Measurements from ENCODE around the gene DMRTB1.

DMRTB1 gene

DNA sequence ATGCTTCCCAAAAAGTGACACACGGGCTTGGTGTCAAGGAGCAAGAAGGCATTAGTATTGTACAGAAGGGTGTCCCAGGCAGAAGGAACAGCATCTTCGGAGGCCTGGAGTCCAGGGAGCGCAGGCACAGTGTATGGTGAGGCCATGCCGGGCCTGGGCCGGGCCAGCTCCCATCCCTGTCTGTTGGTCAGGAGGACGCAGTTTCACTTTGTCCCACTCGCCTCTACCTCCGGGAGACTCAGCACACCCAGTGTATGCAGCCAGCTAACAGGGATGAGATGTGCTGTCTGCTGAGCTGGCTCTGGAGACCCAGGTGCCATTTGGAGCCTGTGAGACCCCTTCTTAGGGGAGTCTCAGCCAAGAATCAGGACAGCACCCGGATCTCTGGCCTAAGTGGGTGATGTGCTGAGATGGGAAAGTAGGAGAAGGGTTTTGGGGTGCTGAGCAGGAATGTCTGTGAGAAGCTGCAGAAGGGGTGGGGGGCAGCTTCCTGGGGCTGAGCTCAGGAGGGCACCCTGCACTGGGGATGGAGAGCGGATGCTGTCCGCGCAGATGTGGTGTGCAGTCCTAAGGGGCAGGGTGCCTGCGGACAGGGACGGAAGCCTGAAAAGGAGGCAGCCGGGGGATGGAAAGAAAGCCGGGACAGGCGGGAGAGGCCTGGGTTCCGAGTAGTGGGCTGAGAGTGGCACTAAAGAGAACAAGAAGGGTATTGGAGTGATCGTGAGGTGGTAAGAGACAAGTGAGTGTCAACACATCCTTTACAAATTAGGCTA lies 25.7 kb downstream of the DMRTB1 start:
- Histone ChIP-seq H3K9me3 (ENCODE audit: control insufficient read depth, low read length) (no peaks in the 10 kb centered on the region), H3K9ac (ENCODE audit: low read length) (no peak overlapping the region), H3K4me1 (ENCODE audit: control insufficient read depth, insufficient read depth, low read length) (no peaks in the 10 kb centered on the region), H3K36me3 (ENCODE audit: control insufficient read depth, insufficient read depth, low read length) (no peaks in the 10 kb centered on the region), H3K4me3 (ENCODE audit: low read length) (no peak overlapping the region), H3K27me3 (ENCODE audit: control insufficient read depth, insufficient read depth, low read length) (peaks cover 36% of the 10 kb centered on the region)

DNA sequence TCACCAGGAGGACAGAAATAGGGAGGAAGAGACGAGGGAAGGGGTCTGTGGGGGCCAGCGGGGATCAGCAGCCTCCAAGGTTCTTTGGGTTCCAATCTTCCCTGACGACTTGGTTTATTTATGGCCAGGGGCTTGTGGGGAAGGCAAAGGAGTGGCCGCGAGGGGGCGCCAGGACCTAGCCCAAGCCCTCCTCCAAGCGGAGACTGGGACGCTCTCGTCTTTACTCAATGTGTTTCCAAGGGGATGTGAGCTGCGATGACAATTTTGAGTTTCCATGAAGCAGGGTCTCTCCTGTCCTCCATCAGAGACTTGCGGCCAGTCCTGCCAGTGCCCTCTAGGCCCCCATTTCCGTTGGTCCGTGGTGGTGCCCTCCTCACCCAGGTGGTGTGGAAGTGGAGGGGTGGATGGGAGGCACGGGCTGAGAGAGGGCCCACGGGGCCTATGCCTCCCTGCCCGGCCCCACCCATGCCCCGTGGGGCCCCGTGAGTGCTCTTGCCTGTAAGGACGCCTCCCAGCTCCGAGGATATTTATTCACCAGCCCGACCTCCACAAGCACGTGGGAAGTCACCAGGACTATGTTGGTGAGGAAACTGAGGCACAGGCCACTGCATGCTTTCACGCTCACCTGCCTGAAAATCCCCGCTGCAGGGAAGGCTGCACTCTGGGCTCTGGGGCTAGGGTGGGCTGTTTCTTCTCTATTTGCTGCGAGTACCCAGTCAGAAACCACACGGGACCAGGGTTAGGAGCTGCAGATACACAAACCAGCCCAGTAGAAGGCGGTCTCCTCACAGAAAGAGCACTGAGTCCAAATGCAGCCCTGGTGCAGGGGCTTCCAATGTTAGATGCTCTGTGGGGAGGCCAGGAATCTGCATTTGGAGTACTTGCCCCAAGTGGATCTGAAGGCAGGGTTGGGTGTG lies 26.5 kb downstream of the DMRTB1 start:
- no peak overlapping the region for H3K9ac ChIP-seq (ENCODE audit: low read length)
- no peaks in the 10 kb centered on the region for H3K4me1 ChIP-seq (ENCODE audit: control insufficient read depth, insufficient read depth, low read length)
- H3K36me3 ChIP-seq (ENCODE audit: control insufficient read depth, insufficient read depth, low read length) = no peaks in the 10 kb centered on the region
- no peaks in the 10 kb centered on the region for H3K9me3 ChIP-seq (ENCODE audit: control insufficient read depth, low read length)
- peaks cover 36% of the 10 kb centered on the region for H3K27me3 ChIP-seq (ENCODE audit: control insufficient read depth, insufficient read depth, low read length)
- H3K4me3 ChIP-seq (ENCODE audit: low read length) = no peak overlapping the region

DNA sequence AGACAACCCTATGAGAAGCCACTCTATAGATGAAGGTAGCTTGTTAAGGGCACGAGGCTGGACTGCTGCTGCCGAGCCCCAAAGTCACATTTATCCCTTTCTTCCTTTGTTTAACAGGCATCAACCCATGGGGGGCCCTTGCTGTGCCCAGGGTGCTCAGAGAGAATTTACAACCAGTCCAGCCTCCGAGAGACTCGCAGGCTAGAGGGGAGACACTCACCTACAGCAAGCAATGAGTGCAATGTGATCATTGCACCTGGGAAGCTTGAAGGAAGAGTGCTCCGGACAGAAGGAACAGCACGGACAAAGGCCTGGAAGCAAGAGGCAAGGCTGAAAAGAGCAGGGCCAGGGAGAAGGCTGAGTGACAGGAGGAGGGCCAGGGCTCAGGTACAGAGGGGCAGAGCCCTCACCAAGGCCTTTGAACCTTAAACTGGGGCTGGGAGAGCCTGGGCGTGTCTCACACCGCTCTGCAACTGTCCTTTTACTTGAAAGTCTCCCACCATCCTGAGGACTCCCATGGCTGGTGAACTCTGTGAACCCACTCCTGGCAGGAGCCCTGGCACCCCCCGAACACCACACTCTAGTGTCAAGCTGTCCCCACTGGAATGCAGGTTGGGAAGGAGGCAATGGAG lies 27.3 kb downstream of the DMRTB1 start:
- no peaks in the 10 kb centered on the region for H3K36me3 ChIP-seq (ENCODE audit: control insufficient read depth, insufficient read depth, low read length)
- no peak overlapping the region for H3K4me3 ChIP-seq (ENCODE audit: low read length)
- no peak overlapping the region for H3K9ac ChIP-seq (ENCODE audit: low read length)
- peaks cover 35% of the 10 kb centered on the region for H3K27me3 ChIP-seq (ENCODE audit: control insufficient read depth, insufficient read depth, low read length)
- H3K4me1 ChIP-seq (ENCODE audit: control insufficient read depth, insufficient read depth, low read length) = no peaks in the 10 kb centered on the region
- H3K9me3 ChIP-seq (ENCODE audit: control insufficient read depth, low read length) = no peaks in the 10 kb centered on the region

DNA sequence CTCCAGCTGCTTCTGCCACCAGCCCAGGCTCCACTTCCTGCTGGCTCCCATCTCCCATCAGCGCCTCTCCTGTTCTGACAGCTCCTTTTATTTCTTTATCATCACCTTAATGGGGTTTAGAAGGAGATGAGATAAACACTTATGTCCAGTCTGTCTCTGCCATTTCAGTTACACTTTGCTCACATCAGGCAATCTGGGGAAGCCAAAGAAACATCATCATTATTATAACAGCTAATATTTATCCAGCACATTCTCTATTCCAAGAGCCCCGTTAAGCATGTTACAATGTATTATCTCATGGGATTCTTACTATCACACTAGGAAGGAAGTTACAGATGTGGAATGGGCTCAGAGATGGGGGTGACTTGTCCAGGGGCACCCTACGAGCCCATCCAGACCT lies 31.2 kb downstream of the DMRTB1 start:
- Histone ChIP-seq H3K9me3 (ENCODE audit: control insufficient read depth, low read length) (no peaks in the 10 kb centered on the region), H3K27me3 (ENCODE audit: control insufficient read depth, insufficient read depth, low read length) (peaks cover 22% of the 10 kb centered on the region), H3K4me1 (ENCODE audit: control insufficient read depth, insufficient read depth, low read length) (no peaks in the 10 kb centered on the region), H3K36me3 (ENCODE audit: control insufficient read depth, insufficient read depth, low read length) (no peaks in the 10 kb centered on the region), H3K4me3 (ENCODE audit: low read length) (no peak overlapping the region), H3K9ac (ENCODE audit: low read length) (no peak overlapping the region)

DNA sequence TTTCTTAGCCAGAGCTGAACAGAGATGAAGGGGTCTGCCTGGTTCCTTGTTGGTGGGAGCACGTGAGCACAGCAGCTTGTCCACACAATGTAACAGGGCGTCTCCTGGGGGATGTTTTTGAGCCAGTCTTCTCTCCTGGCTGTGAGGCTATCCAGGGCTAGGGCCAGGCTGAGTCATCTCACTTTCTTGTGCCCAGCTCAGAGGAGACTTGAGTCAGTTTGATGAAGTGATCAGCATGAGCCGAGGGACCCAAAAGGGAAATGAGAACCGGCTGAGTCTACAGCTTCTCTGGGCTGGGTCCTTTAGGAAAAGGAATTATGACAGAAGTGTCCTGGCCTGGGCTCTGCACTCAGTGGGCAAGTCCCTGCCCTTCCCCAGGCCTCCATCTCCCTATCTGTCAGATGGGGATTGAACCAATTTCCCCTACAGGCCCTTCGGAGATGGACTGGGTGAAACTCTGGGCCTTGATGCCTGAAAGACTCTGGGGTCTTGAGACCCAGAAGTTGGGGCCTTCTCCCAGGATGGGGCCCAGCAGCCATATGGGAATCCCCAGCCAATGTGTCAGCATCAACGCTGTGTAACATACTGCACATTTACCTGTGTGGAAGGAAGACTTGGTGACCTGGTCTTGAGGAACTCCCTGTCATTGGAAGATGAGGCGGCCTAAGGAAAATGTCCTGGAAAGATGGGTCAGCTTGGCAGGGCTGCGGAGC lies 36.6 kb downstream of the DMRTB1 start:
- Histone ChIP-seq H3K4me3 (ENCODE audit: low read length) (no peak overlapping the region), H3K27me3 (ENCODE audit: control insufficient read depth, insufficient read depth, low read length) (no peaks in the 10 kb centered on the region), H3K9me3 (ENCODE audit: control insufficient read depth, low read length) (no peaks in the 10 kb centered on the region), H3K4me1 (ENCODE audit: control insufficient read depth, insufficient read depth, low read length) (no peaks in the 10 kb centered on the region), H3K36me3 (ENCODE audit: control insufficient read depth, insufficient read depth, low read length) (no peaks in the 10 kb centered on the region), H3K9ac (ENCODE audit: low read length) (no peak overlapping the region)

DNA sequence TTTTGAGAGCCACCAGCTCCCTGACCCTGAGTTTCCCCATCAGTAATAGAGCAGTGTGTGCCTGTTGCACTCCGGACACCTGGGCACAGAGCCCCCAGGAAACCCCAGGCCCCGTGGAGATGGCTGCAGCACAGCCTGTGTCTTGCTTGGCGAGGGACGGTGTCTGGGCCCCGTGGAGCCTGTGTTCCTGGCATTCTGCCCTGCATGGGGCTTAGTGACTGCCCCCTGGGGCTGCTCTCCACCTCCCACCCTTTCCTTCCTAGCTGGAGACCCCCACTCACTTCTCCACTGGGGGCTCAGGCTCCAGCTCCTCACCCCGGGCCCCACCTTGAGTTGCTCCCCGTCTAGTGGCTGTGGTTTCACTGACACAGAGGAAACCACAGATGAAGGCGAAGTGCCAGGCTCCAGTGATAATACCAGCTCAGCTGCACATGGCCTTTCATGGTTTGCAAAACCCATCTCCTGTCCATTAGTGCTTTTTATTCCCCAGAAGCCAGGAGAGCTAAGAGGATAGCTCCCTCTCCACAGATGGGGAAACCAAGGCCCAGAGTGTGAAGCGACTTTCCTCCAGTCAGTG lies 39.4 kb downstream of the DMRTB1 start:
- Histone ChIP-seq H3K9me3 (ENCODE audit: control insufficient read depth, low read length) (no peaks in the 10 kb centered on the region), H3K4me1 (ENCODE audit: control insufficient read depth, insufficient read depth, low read length) (no peaks in the 10 kb centered on the region), H3K36me3 (ENCODE audit: control insufficient read depth, insufficient read depth, low read length) (no peaks in the 10 kb centered on the region), H3K27me3 (ENCODE audit: control insufficient read depth, insufficient read depth, low read length) (peaks cover 3% of the 10 kb centered on the region), H3K9ac (ENCODE audit: low read length) (no peak overlapping the region), H3K4me3 (ENCODE audit: low read length) (no peak overlapping the region)

DNA sequence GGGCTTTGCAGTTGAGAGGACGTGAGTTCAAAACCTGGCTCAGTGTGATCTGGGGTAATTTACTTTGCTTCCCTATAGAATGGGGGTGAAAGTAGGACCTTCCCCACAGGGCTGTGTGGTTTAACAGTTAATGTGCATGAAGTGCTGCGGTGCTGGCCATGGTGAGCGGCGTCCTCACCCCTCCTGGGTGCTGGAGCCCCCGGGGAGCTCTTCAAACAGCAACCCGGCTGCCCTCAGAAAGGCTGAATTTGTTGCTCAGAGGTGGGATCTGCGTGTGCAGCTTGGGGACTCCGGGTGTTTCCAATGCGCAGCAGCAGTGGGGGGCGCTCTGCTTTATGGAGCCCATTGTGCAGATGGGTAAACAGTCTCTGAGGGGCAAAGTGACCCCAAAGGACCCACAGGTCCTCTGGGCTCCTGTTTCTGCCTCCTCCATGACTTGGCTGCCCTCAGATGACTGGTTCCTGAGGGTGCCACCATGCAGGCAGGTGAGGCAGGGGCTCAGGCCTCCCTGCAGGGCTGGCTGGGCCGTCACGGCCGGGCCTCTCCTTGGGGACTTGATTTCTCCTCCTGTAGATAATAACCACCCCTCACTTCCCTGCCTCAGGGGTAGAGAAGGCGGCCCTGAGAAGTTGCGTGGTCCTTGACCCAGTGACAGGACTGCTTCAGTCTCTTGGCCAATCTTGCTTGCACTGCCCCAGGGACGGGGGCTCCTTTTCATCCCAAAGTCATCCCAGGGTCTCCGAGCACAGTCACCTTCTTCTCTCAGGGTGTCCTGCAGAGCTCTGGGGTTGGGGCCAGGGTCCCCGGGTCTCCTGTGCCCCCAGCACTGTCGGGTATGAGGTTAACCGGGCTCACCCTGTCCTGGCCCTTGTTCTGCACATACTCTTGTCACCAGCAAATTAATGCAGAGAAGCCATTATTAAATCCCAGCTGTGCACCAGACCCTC lies 40.3 kb downstream of the DMRTB1 start:
- Histone ChIP-seq H3K27me3 (ENCODE audit: control insufficient read depth, insufficient read depth, low read length) (peaks cover 3% of the 10 kb centered on the region), H3K9me3 (ENCODE audit: control insufficient read depth, low read length) (no peaks in the 10 kb centered on the region)

DNA sequence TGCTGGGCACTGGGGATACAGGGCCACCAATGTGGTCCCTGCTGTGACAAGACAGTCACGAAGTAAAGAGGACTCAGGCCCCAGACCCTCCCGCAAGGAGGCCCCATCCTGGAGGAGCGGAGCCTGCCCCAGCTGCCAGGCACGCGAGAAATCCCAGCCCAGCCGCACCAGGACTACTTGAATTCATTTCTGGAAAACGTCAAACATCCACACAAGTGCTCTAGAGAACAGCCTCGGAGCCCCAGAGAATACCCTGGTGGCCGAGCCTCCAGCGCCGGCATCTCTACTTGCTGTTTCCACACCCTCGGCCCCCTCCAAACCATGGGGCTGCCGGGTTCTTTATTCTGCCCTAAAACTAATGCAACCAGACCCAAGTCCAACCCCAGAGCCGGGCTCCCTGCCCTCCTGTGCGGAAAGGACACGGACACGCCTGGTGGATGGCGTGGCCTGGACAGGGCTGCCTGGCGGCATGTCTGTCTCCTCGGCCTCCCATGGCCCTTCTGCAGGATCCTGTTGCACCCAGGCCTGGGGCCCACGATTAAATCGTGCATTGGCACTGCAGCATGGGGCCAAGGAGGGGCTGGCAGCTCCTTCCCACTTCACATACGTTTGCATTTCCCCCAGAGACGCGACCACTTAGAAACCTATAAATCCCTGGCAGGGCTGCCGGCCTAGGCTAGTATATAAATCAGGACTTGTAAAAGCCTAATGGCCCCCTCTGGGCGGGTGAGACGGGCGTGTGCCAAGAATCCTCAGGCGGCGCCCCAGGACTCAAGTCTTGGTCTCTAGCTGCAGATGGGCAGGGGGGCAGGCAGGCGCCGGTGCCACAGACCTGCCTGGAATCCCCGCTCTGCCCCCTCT lies 41.2 kb downstream of the DMRTB1 start:
- H3K9ac ChIP-seq (ENCODE audit: low read length) = no peak overlapping the region
- no peaks in the 10 kb centered on the region for H3K9me3 ChIP-seq (ENCODE audit: control insufficient read depth, low read length)
- peaks cover 3% of the 10 kb centered on the region for H3K27me3 ChIP-seq (ENCODE audit: control insufficient read depth, insufficient read depth, low read length)
- H3K4me3 ChIP-seq (ENCODE audit: low read length) = no peak overlapping the region
- H3K36me3 ChIP-seq (ENCODE audit: control insufficient read depth, insufficient read depth, low read length) = no peaks in the 10 kb centered on the region
- H3K4me1 ChIP-seq (ENCODE audit: control insufficient read depth, insufficient read depth, low read length) = no peaks in the 10 kb centered on the region

More for the DNA sequence above, 40.3 kb downstream of the DMRTB1 start:
- no peak overlapping the region for H3K9ac ChIP-seq (ENCODE audit: low read length)
- no peaks in the 10 kb centered on the region for H3K36me3 ChIP-seq (ENCODE audit: control insufficient read depth, insufficient read depth, low read length)
- H3K4me1 ChIP-seq (ENCODE audit: control insufficient read depth, insufficient read depth, low read length) = no peaks in the 10 kb centered on the region
- no peak overlapping the region for H3K4me3 ChIP-seq (ENCODE audit: low read length)

DNA sequence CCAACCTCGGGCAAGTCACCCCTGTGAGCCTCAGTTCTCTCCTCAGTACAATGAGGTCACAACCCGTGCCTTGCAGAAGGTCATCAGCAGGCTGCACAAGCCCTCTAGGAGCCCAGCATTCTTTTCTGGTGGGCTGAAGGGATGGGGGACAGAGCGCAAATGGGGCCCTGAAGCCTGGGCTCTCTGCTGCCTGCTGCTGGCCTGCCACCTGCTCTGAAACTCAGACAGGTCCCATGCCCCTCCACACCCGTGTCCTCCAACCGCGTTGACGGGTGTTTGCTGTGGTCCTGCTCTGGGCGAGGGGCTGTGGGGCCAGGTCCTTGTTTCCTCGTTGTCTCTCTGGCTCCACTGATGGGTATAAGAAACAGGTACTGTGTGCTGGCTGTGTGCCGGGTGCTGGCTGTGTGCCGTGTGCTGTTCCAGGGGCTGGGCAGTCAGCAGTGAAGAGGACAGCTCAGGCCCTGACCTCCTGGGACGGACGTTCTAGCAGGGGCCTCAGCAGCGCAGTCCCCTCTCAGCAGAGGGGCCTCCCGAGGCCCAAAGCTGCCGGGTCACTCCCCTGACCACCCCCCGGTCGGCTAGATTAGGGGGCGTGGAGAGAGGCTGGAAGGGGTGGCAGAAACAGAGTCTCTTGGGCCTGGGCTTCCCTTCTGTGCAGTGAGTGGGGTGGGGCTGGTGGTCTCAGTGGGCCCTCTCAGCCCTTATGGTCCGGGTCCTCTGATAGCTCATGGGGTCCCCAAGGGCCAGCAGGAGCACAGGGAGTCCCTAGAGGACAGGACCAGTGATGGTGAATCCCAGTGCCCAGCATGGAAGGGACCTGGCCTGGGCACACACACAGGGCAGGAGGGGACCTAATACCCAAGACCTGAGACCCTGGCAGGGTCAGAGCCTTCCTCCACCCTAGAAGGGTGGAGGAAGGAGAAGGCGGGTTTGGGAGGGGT lies 42.1 kb downstream of the DMRTB1 start:
- H3K4me1 ChIP-seq (ENCODE audit: control insufficient read depth, insufficient read depth, low read length) = no peaks in the 10 kb centered on the region
- H3K9ac ChIP-seq (ENCODE audit: low read length) = no peak overlapping the region
- no peaks in the 10 kb centered on the region for H3K9me3 ChIP-seq (ENCODE audit: control insufficient read depth, low read length)
- no peak overlapping the region for H3K4me3 ChIP-seq (ENCODE audit: low read length)
- H3K36me3 ChIP-seq (ENCODE audit: control insufficient read depth, insufficient read depth, low read length) = no peaks in the 10 kb centered on the region
- H3K27me3 ChIP-seq (ENCODE audit: control insufficient read depth, insufficient read depth, low read length) = peaks cover 3% of the 10 kb centered on the region
